HCT116 (cell line): ENCODE data around the gene FTO. TPM values are rescaled to one million over a fixed set of nuclear protein-coding genes. Genes with fewer than 3 reads are reported as not detected.

Experiments
- ATAC-seq: fragments of 200-7000 bp; cut with Tn5 transposase; 2 replicates; pipeline ENCODE4 v1.9.1; 2020; ENCODE audit warnings: mild to moderate bottlenecking, moderate library complexity
- BruUV-seq: library from RNA; stranded (reverse); fragments of 400-500 nt; replicated peaks from 2 replicates; lab custom pipeline; 2021; lab: Mats Ljungman, UMichigan
- CTCF ChIA-PET: fragments of 300-600 bp; sonication (Branson Sonifier 250); formaldehyde crosslinking; loops from one replicate; lab custom pipeline; 2021; ENCODE audit warnings: antibody characterized with exemption; lab: Charles Lee
- POLR2A ChIA-PET: fragments of 300-600, 350-600 bp; sonication (Branson Sonifier 250); formaldehyde crosslinking; loops from one replicate; lab custom pipeline; 2021; ENCODE audit warnings: antibody characterized with exemption; lab: Charles Lee
- RAD21 ChIA-PET, 2 experiments: fragments of 300-600 bp; sonication (Branson Sonifier 250); formaldehyde crosslinking; loops; one replicate each; lab custom pipeline; 2023; ENCODE audit warnings: low total read pairs in 2 of 2; ENCODE audit not compliant: uncharacterized antibody in 2 of 2, unreplicated experiment in 2 of 2, low non-redundant PET in 1 of 2; lab: Charles Lee
- DNase-seq: peaks from one replicate; pipeline ENCODE4 v3.0.0-alpha.2; 2010; ENCODE audit warnings: low read depth, low spot score
- H2AFZ ChIP-seq: fragments of 200-600 bp; shearing (Covaris generic), sonication (generic); 2 replicates; pipeline ENCODE4 v1.6.1; 2017; ENCODE audit warnings: low read depth, mixed run types, mixed read lengths, antibody characterized with exemption, low read length; ENCODE audit not compliant: poor library complexity, severe bottlenecking
- H3K27ac ChIP-seq: 2 replicates; pipeline ENCODE4 v1.5.1; 2012; ENCODE audit warnings: low read depth, low read length
- H3K27me3 ChIP-seq: fragments of 200-600 bp; sonication (generic); 2 replicates; pipeline ENCODE4 v1.6.1; 2016; ENCODE audit warnings: mixed run types, low read length, mixed read lengths; ENCODE audit not compliant: insufficient read depth
- H3K36me3 ChIP-seq, 2 experiments: fragments of 200-500 bp in 1 of 2; fragments of 200-600 bp in 1 of 2; sonication (Bioruptor generic) in 1 of 2; sonication (generic) in 1 of 2; 2 replicates each; pipeline versions ENCODE4 v1.5.1 to v1.6.1; 2014 to 2016; ENCODE audit warnings: low read length in 2 of 2, inconsistent platforms in 1 of 2, mixed read lengths in 1 of 2, mixed run types in 1 of 2; ENCODE audit not compliant: insufficient read depth in 2 of 2, control insufficient read depth in 1 of 2
- H3K4me1 ChIP-seq, 2 experiments: fragments of 200-600 bp in 1 of 2; sonication (generic) in 1 of 2; 2 replicates each; pipeline versions ENCODE4 v1.5.1 to v1.6.1; 2012 to 2017; ENCODE audit warnings: low read length in 2 of 2, inconsistent platforms in 1 of 2, mild to moderate bottlenecking in 1 of 2, mixed read lengths in 1 of 2, mixed run types in 1 of 2, moderate library complexity in 1 of 2; ENCODE audit not compliant: insufficient read depth in 2 of 2, control insufficient read depth in 1 of 2
- H3K4me2 ChIP-seq: fragments of 200-600 bp; sonication (generic); 2 replicates; pipeline ENCODE4 v1.6.1; 2017; ENCODE audit warnings: mixed run types, low read length, mixed read lengths
- H3K4me3 ChIP-seq, 2 experiments: fragments of 200-600 bp in 1 of 2; sonication (generic) in 1 of 2; replicated peaks in 1 of 2; 2 replicates each; pipeline ENCODE4 v1.5.1; 2011 to 2016; ENCODE audit warnings: low read length in 2 of 2, control low read depth in 1 of 2, low read depth in 1 of 2, mild to moderate bottlenecking in 1 of 2, mixed read lengths in 1 of 2, mixed run types in 1 of 2
- H3K79me2 ChIP-seq: fragments of 200-600 bp; sonication (generic); 2 replicates; pipeline ENCODE4 v1.6.1; 2017; ENCODE audit warnings: mild to moderate bottlenecking, mixed run types, low read length, moderate library complexity, mixed read lengths; ENCODE audit not compliant: insufficient read depth
- H3K9ac ChIP-seq: fragments of 200-600 bp; sonication (generic); 2 replicates; pipeline ENCODE4 v1.6.1; 2016; ENCODE audit warnings: low read length, mixed read lengths
- H3K9me2 ChIP-seq: fragments of 200-600 bp; sonication (generic), shearing (Covaris generic); 2 replicates; pipeline ENCODE4 v1.6.1; 2017; ENCODE audit warnings: mixed run types, mild to moderate bottlenecking, moderate library complexity; ENCODE audit not compliant: insufficient read depth
- H3K9me3 ChIP-seq, 2 experiments: fragments of 200-500 bp in 1 of 2; fragments of 200-600 bp in 1 of 2; sonication (Bioruptor generic) in 1 of 2; sonication (generic) in 1 of 2; 2 replicates each; pipeline ENCODE4 v1.6.1; 2014 to 2017; ENCODE audit warnings: low read length in 2 of 2, mixed read lengths in 2 of 2, inconsistent platforms in 1 of 2, low read depth in 1 of 2, mild to moderate bottlenecking in 1 of 2, mixed run types in 1 of 2, moderate library complexity in 1 of 2; ENCODE audit not compliant: control insufficient read depth in 1 of 2, insufficient read depth in 1 of 2
- H4K20me1 ChIP-seq: fragments of 200-600 bp; sonication (generic), shearing (Covaris generic); 2 replicates; pipeline ENCODE4 v1.6.1; 2017; ENCODE audit warnings: mixed run types, mild to moderate bottlenecking, moderate library complexity; ENCODE audit not compliant: insufficient read depth
- CTCF ChIP-seq, 3 experiments: fragments of 200-600 bp in 1 of 3; sonication (generic) in 1 of 3; IDR thresholded peaks in 2 of 3; conservative IDR thresholded peaks in 1 of 3; 2 replicates each; pipeline ENCODE4 v1.5.1; 2012 to 2017; ENCODE audit warnings: low read depth in 2 of 3, low read length in 2 of 3, antibody characterized with exemption in 1 of 3, borderline replicate concordance in 1 of 3, control low read depth in 1 of 3, mild to moderate bottlenecking in 1 of 3, mixed read lengths in 1 of 3, mixed run types in 1 of 3, moderate library complexity in 1 of 3; ENCODE audit not compliant: insufficient read depth in 1 of 3
- EGR1 ChIP-seq: IDR thresholded peaks from 2 replicates; pipeline ENCODE4 v1.6.1; 2012; ENCODE audit warnings: low read depth
- ELF1 ChIP-seq: IDR thresholded peaks from 2 replicates; pipeline ENCODE4 v1.6.1; 2012; ENCODE audit warnings: low read depth, borderline replicate concordance
- FOSL1 ChIP-seq: IDR thresholded peaks from 2 replicates; pipeline ENCODE4 v1.6.1; 2012; ENCODE audit warnings: low read depth
- POLR2AphosphoS5 ChIP-seq: IDR thresholded peaks from 2 replicates; pipeline ENCODE4 v1.6.1; 2011; ENCODE audit warnings: mild to moderate bottlenecking, low read depth, low read length, moderate library complexity
- SP1 ChIP-seq: IDR thresholded peaks from 2 replicates; pipeline ENCODE4 v1.6.1; 2012; ENCODE audit warnings: low read depth
- TCF7L2 ChIP-seq: IDR thresholded peaks from 2 replicates; pipeline ENCODE4 v1.7.0; 2011; ENCODE audit warnings: borderline replicate concordance, inconsistent platforms; ENCODE audit not compliant: insufficient read depth, insufficient read length; ENCODE audit errors: extremely low read depth
- YY1 ChIP-seq: IDR thresholded peaks from 2 replicates; pipeline ENCODE4 v1.6.1; 2011; ENCODE audit warnings: low read length, low read depth, moderate library complexity, mild to moderate bottlenecking; ENCODE audit not compliant: insufficient replicate concordance; ENCODE audit errors: extremely low read depth
- ZBTB33 ChIP-seq: IDR thresholded peaks from 2 replicates; pipeline ENCODE4 v1.6.1; 2011; ENCODE audit warnings: mild to moderate bottlenecking, low read length, moderate library complexity; ENCODE audit not compliant: insufficient replicate concordance; ENCODE audit errors: extremely low read depth
- intact Hi-C: fragments of 100-400 bp; cut with micrococcal nuclease; formaldehyde crosslinking; loops from 2 replicates; pipeline ENCODE4 v1.10.0; 2022
- total RNA-seq: library from RNA; stranded (reverse); gene quantifications from one replicate; pipeline ENCODE4 v1.2.1, GENCODE V29; 2021; ENCODE audit not compliant: unreplicated experiment
- TF ChIP-seq, protein P1 (sequence below): IDR thresholded peaks from 2 replicates; pipeline ENCODE4 v1.6.1; 2012

The FTO gene
- total RNA-seq, 1 experiment from 2014 or later = 55.2 TPM

- Histone ChIP-seq H3K9ac (no peak overlapping the region), H3K4me2 (no peak overlapping the region), H3K4me1 (no peaks in the 10 kb centered on the region), H3K79me2 (peaks cover 6% of the 10 kb centered on the region; the same call in 1 of the 2 replicates), H3K36me3 (no peaks in the 10 kb centered on the region), H2AFZ (no peak overlapping the region), H3K27me3 (no peaks in the 10 kb centered on the region), H3K4me3 (no peak overlapping the region), H3K9me2 (no peaks in the 10 kb centered on the region), H4K20me1 (no peaks in the 10 kb centered on the region), H3K9me3 (no peaks in the 10 kb centered on the region), H3K27ac (no peak overlapping the region)
- no peak for TF ChIP-seq ELF1
- TF ChIP-seq ZBTB33 = no peak
- TF ChIP-seq CTCF (IDR thresholded peaks at IDR 0.05 in 2 of 3, conservative IDR thresholded peaks at IDR 0.05 in 1 of 3; ENCODE audit: borderline replicate concordance in 1 of 3, insufficient read depth in 1 of 3, low read depth in 2 of 3, low read length in 2 of 3) = no peak
- ChIA-PET POLR2A (no interaction called here), RAD21 (no interaction called here), CTCF (no interaction called here)
- DNase-seq = no peak
- ATAC-seq = no peak
- no TSS peak for BruUV-seq
- intact Hi-C loops = no loop called here
Observed at GRCh38 chr16:53837426-53837825, 133.5 kb downstream of the FTO start.

DNA sequence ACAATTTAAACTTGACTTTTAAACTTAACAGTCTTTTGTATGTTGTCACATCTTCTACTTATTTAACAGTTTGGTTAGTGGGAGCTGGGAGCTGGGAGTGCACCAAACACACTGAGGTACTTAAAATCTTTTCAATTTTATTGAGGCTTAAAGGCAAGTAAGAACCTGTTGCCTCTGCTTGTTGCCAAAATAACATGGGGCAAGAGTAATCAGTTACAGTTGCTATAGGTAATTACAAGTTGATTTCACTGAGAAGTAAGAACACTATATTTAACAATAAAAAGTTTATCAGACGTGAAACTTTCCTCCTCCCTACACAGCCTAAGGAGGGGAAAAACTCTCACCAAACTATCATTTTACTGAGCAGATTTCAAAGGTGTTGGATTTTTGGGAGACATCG, 135.2 kb downstream of the FTO start:
- H3K27ac ChIP-seq = no peak overlapping the region
- DNase-seq = no peak
- no peaks in the 10 kb centered on the region for H3K4me1 ChIP-seq
- ATAC-seq = no peak
- CTCF ChIA-PET = no interaction called here
- H4K20me1 ChIP-seq = no peaks in the 10 kb centered on the region
- no peaks in the 10 kb centered on the region for H3K9me3 ChIP-seq
- no peaks in the 10 kb centered on the region for H3K36me3 ChIP-seq
- POLR2A ChIA-PET = no interaction called here
- H3K4me2 ChIP-seq = no peak overlapping the region
- no peak overlapping the region for H2AFZ ChIP-seq
- H3K4me3 ChIP-seq = no peak overlapping the region
- no peak overlapping the region for H3K9ac ChIP-seq
- intact Hi-C loops = no loop called here
- RAD21 ChIA-PET = no interaction called here
- peaks cover 6% of the 10 kb centered on the region; the same call in 1 of the 2 replicates for H3K79me2 ChIP-seq
- H3K9me2 ChIP-seq = no peaks in the 10 kb centered on the region
- H3K27me3 ChIP-seq = no peaks in the 10 kb centered on the region
- TF ChIP-seq TCF7L2 (no peak), EGR1 (no peak), CTCF (IDR thresholded peaks at IDR 0.05 in 2 of 3, conservative IDR thresholded peaks at IDR 0.05 in 1 of 3; ENCODE audit: borderline replicate concordance in 1 of 3, insufficient read depth in 1 of 3, low read depth in 2 of 3, low read length in 2 of 3) (no peak), SP1 (no peak), FOSL1 (no peak), POLR2AphosphoS5 (no peak), YY1 (no peak)
- TF ChIP-seq, protein P1, sequence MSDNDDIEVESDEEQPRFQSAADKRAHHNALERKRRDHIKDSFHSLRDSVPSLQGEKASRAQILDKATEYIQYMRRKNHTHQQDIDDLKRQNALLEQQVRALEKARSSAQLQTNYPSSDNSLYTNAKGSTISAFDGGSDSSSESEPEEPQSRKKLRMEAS = no peak
- TF ChIP-seq, all 23 proteins: peak for 0
- no TSS peak for BruUV-seq
